GM13977 (cell line): ENCODE results near the gene DOK7.

Source experiments
- DNase-seq: peaks from one replicate; pipeline ENCODE4 v3.0.0; 2012; ENCODE audit warnings: low spot score
- in situ Hi-C: fragments of 300-500 bp; cut with MboI; formaldehyde crosslinking; loops from one replicate; pipeline ENCODE4 v1.12.0; 2022; ENCODE audit warnings: low sequenced_read_pairs, low pct_unique_long_range_greater_than_20kb, mixed read lengths, inconsistent platforms; ENCODE audit not compliant: unreplicated experiment
- TF ChIP-seq, protein P1 (sequence below): IDR thresholded peaks from 2 replicates; pipeline ENCODE4 v1.5.1; 2012; ENCODE audit warnings: mild to moderate bottlenecking, control low read depth; ENCODE audit not compliant: insufficient read depth; ENCODE audit errors: extremely low read depth, missing control alignments

Gene DOK7

DNA sequence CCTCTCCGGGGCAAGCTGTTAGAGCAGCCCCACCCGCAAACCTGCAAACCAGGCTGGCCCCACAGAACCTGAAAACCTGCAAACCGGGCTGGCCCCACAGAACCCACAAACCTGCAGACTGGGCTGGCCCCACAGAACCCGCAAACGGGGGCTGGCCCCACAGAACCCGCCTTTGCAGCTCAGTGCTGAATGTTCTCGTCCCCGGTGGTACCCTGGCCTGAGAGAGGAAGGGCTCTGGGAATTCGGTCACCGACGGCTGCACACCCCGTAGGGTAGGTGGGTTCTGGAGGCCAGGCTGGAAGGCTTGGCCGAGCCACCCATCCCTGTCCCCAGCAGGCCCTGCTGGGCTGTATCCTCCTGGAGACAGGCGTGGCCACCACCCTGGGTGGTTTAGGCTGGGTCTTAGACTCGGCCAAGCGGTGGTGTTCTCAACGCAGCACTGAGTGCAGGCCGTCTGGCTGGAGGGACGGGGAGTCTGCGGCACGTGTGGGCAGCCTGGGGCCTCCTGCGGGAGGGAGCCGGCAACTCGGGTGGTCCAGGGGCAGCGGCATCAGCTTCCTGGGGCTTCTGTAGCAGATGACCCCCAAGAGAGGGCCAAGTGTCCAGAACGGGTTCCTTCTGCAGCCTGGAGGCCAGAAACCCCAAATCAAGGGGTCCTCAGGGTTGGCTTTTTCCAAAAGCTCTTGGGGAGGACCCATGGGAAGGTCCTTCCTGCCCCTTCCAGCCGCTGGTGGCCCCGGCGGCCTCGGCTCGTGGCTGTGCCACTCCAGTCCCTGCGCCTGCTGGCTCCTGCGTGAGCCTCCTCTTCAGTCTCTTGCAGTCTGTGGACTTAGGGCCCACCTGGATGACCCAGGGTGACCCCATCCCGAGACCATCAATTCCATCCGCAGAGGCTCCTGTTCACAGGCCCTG lies 15.6 kb downstream of the DOK7 start:
- DNase-seq: no peak
- TF ChIP-seq, protein P1, sequence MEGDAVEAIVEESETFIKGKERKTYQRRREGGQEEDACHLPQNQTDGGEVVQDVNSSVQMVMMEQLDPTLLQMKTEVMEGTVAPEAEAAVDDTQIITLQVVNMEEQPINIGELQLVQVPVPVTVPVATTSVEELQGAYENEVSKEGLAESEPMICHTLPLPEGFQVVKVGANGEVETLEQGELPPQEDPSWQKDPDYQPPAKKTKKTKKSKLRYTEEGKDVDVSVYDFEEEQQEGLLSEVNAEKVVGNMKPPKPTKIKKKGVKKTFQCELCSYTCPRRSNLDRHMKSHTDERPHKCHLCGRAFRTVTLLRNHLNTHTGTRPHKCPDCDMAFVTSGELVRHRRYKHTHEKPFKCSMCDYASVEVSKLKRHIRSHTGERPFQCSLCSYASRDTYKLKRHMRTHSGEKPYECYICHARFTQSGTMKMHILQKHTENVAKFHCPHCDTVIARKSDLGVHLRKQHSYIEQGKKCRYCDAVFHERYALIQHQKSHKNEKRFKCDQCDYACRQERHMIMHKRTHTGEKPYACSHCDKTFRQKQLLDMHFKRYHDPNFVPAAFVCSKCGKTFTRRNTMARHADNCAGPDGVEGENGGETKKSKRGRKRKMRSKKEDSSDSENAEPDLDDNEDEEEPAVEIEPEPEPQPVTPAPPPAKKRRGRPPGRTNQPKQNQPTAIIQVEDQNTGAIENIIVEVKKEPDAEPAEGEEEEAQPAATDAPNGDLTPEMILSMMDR: no peak
- in situ Hi-C loops: no loop called here

DNA sequence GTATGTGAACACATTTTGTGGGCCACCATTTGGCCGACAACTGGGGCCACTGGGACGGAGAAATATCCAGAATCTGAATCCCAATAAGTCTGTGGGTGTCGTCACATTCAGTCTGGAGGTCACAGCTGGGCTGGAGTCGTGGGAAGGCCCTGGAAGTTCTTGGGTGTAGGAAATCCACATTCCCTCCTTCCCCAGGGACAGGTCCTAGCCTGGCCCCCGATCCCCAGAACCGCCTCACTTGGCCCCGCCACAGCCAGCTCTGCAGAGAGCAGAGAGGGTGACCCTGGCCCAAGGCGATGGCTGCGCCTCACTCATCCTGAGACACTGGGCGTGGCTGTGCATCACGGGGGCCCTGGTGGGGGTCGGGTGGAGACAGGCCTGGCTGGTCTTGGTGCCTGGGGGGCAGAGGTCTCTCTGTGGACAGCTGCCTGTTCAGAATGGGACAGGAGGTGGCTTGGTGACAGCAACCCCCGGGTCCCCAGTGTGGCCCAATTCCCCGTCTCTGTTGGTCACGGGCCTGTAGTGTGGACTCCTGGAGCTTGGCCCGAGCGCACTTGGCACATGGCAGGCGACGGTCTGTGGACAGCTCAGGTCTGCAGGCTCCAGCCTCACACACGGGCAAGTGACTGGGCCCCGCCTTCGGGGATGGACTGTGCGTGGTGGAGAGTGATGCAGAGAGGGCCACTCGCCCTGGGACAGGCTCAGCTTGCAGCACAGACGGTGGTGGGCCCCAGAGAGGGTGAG lies 16.4 kb downstream of the DOK7 start:
- DNase-seq: no peak
- in situ Hi-C loops: no loop called here
- TF ChIP-seq, protein P1: no peak

DNA sequence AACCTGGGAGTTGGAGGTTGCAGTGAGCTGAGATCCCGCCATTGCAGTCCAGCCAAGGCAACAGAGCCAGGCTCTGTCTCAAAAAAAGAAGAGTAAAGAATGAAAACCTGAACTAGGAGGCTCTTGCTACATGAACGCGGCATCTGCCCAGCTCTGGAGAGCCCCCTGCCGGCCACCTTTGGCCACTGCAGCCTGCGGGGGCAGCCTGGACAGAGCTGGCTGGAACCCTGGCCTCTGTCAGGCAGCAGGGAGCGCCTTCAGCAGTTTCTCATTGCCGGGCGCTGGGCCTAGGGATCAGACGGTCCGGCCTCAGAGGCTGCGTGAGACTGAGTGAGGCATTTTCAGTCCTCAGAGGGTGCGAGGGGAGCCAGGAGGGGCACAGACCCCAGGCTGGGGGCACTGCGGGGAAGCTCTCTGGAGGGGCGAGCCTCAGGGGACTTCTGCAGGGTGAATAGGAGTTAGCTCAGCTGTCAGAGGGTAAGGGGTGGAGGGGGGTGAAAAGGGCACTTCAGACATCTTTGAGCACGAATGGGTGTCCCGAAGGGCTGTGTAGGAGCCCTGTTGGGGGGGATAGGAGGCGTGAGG lies 17.5 kb downstream of the DOK7 start:
- in situ Hi-C loops: no loop called here
- peak; percentile 92 for DNase-seq
- TF ChIP-seq, protein P1: peak; percentile 98

DNA sequence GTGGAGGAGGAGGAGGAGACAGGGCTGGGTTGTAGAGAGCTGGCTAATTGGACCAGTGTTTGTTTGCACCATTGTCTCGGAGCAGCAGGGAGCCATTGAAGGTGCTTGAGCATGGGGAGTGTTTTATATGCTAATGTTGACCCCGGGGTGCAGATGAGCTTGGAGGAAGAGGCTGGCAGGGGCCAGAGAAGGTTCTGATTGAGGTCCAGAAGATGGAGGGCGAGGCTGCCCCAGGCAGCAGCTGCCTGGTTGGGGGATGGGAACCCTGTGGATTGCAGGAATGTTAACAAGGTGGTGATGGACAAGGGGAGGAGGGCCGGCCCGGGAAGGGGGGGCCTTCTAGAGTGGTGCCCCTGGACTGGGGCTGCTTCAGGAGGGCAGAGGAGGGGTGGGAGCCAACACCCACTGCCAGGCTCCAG lies 18.0 kb downstream of the DOK7 start:
- in situ Hi-C loops: no loop called here
- TF ChIP-seq, protein P1: no peak
- DNase-seq: no peak

DNA sequence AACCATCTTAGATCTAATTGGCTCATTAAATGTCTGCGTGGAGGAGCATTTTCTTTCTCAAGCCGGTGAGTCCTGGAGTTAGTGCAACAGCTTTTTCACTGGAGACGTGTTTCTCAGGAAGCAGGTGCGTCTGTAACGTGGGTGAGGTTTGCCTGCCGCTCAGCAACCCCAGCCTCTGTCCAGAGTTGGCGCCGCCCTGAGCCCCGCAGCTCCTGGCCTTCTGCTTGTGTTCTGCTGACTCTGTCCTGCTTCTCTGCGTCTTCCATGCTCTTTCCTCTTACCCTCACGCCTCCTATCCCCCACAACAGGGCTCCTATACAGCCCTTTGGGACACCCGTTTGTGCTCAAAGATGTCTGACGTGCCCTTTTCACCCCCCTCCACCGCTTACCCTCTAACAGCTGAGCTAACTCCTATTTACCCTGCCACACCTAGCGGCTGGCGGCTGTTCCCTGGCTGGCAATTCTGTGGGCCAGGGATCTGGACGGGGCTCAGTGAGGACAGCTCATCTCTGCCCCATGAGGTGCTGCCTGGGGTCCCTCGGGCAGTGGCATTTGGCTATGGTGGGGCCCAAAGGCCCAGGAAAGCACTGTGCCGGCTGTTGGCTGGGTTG lies 18.8 kb downstream of the DOK7 start:
- TF ChIP-seq, protein P1: no peak
- no peak for DNase-seq
- in situ Hi-C loops: no loop called here

DNA sequence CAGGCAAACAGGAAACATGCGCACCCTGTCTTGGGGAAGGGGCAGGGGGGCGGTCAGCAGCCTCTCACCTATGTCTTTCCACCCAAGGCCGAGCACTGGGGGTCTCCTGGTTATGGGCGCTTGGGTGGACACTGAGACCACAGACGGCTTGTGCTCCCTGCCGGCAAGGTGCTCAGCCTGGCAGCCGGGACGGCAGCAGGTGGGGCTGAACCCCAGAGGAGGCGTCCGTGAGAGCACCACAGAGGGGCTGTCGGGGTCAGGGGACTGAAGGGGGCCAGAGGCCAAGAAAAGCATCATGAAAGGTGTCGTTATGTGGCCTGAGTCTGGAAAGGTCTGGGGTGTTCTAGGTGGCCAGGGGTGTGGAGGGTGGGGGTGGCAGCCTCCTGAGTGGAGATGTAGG lies 19.6 kb downstream of the DOK7 start:
- in situ Hi-C loops: no loop called here
- no peak for DNase-seq
- TF ChIP-seq, protein P1: no peak
